GM23248 (cell line): ENCODE results near the gene SCAF1. TPM values are rescaled to one million over a fixed set of nuclear protein-coding genes. Genes with fewer than 3 reads are reported as not detected.

Source experiments
- DNase-seq: peaks from one replicate; pipeline ENCODE4 v3.0.0-alpha.2; 2015
- H2AFZ ChIP-seq: fragments of 200-600 bp; sonication (generic); 2 replicates; pipeline ENCODE4 v1.6.1; 2016; ENCODE audit warnings: antibody characterized with exemption
- H3F3A ChIP-seq: fragments of 200-600 bp; sonication (generic); 2 replicates; pipeline ENCODE4 v1.6.1; 2016; ENCODE audit warnings: mild to moderate bottlenecking, antibody characterized with exemption, mixed run types; ENCODE audit not compliant: insufficient read depth
- H3K27ac ChIP-seq: fragments of 200-600 bp; sonication (generic); 2 replicates; pipeline ENCODE4 v1.5.1; 2016; ENCODE audit warnings: mild to moderate bottlenecking
- H3K27me3 ChIP-seq: fragments of 200-600 bp; sonication (generic); replicated peaks from 2 replicates; pipeline ENCODE4 v1.6.1; 2016; ENCODE audit warnings: mild to moderate bottlenecking; ENCODE audit not compliant: insufficient read depth
- H3K36me3 ChIP-seq: fragments of 200-600 bp; sonication (generic); 2 replicates; pipeline ENCODE4 v1.6.1; 2016; ENCODE audit warnings: low read depth, mild to moderate bottlenecking
- H3K4me1 ChIP-seq: fragments of 200-600 bp; sonication (generic); 2 replicates; pipeline ENCODE4 v1.6.1; 2016; ENCODE audit warnings: mild to moderate bottlenecking; ENCODE audit not compliant: insufficient read depth
- H3K4me2 ChIP-seq: fragments of 200-600 bp; sonication (generic); one replicate; pipeline ENCODE4 v1.6.1; 2016; ENCODE audit warnings: mild to moderate bottlenecking; ENCODE audit not compliant: unreplicated experiment
- H3K4me3 ChIP-seq: fragments of 200-600 bp; sonication (generic); 2 replicates; pipeline ENCODE4 v1.5.1; 2016; ENCODE audit warnings: mild to moderate bottlenecking
- H3K79me2 ChIP-seq: fragments of 200-600 bp; sonication (generic); 2 replicates; pipeline ENCODE4 v1.6.1; 2016; ENCODE audit warnings: mild to moderate bottlenecking; ENCODE audit not compliant: insufficient read depth
- H3K9ac ChIP-seq: fragments of 200-600 bp; sonication (generic); 2 replicates; pipeline ENCODE4 v1.6.1; 2016; ENCODE audit warnings: mild to moderate bottlenecking
- H3K9me2 ChIP-seq: fragments of 200-600 bp; sonication (generic); 2 replicates; pipeline ENCODE4 v1.6.1; 2016; ENCODE audit warnings: mixed run types, mild to moderate bottlenecking, moderate library complexity; ENCODE audit not compliant: insufficient read depth
- H3K9me3 ChIP-seq: fragments of 200-600 bp; sonication (generic); one replicate; pipeline ENCODE4 v1.6.1; 2017; ENCODE audit warnings: low read depth
- H4K20me1 ChIP-seq: fragments of 200-600 bp; sonication (generic); 2 replicates; pipeline ENCODE4 v1.6.0; 2016; ENCODE audit not compliant: insufficient read depth
- EZH2 ChIP-seq: fragments of 200-600 bp; sonication (generic); IDR thresholded peaks from 2 replicates; pipeline ENCODE4 v1.6.1; 2018; ENCODE audit warnings: antibody characterized with exemption, mild to moderate bottlenecking; ENCODE audit not compliant: insufficient read depth, poor library complexity, severe bottlenecking
- EZH2phosphoT487 ChIP-seq: fragments of 200-600 bp; sonication (generic); IDR thresholded peaks from 2 replicates; pipeline ENCODE4 v1.6.1; 2018; ENCODE audit warnings: antibody characterized with exemption, moderate library complexity, mild to moderate bottlenecking, low read depth; ENCODE audit not compliant: insufficient read depth
- WGBS, 2 experiments: methylation state at CpG; one replicate each; pipeline ENCODE4 v1.1.6; 2015 to 2017; ENCODE audit warnings: low lambda C conversion rate in 2 of 2, low coverage in 1 of 2; ENCODE audit errors: missing lambda C conversion rate in 2 of 2; 5-methylcytosine and 5-hydroxymethylcytosine counted together
- in situ Hi-C: fragments of 300-500 bp; cut with MboI; formaldehyde crosslinking; loops from 2 replicates; pipeline ENCODE4 v1.15.0; 2020
- polyA plus RNA-seq: library from polyadenylated mRNA; unstranded; fragments of >200 nt; fragmentation: Nextera tagmentation; extraction: Ambion mirVana; gene quantifications from 2 replicates; pipeline ENCODE4 v1.2.1, GENCODE V29; 2016
- total RNA-seq: library from RNA; depleted of rRNA; stranded (reverse); fragments of >200 nt; shearing (Covaris generic); gene quantifications from 2 replicates; pipeline ENCODE4 v1.2.3, GENCODE V29; 2014

Gene SCAF1
- total and polyA plus RNA-seq, 2 experiments from 2014 or later: 8.5 to 18.6 TPM

- in situ Hi-C loops: no loop called here
- H3K27ac ChIP-seq: no peak overlapping the region
Measured at GRCh38 chr19:49660338-49660961, 18.4 kb downstream of the SCAF1 start.

GRCh38 chr19:49662011-49662410, 20.0 kb downstream of the SCAF1 start:
- Histone ChIP-seq H3K27me3 (no peaks in the 10 kb centered on the region), H2AFZ (no peak overlapping the region), H3K9me2 (no peaks in the 10 kb centered on the region), H3K9me3 (no peaks in the 10 kb centered on the region), H3K4me1 (peaks cover 10% of the 10 kb centered on the region; the same call in 1 of the 2 replicates), H3K9ac (no peak overlapping the region), H3K4me2 (no peak overlapping the region), H4K20me1 (no peaks in the 10 kb centered on the region), H3K79me2 (peaks cover 30% of the 10 kb centered on the region), H3K27ac (no peak overlapping the region), H3K36me3 (peaks cover 5% of the 10 kb centered on the region; the same call in 1 of the 2 replicates), H3K4me3 (no peak overlapping the region), H3F3A (peaks cover 18% of the 10 kb centered on the region)
- in situ Hi-C loops: no loop called here
- no peak for DNase-seq
- WGBS, 2 experiments: 93 to 95% methylated on average over 16 of the region's 16 CpGs
- TF ChIP-seq EZH2phosphoT487 (no peak), EZH2 (no peak)

More at GRCh38 chr19:49660338-49660961, 18.4 kb downstream of the SCAF1 start:
- Histone ChIP-seq H3K27me3 (no peaks in the 10 kb centered on the region), H3K9ac (no peak overlapping the region), H3K79me2 (peaks cover 18% of the 10 kb centered on the region), H3F3A (peaks cover 18% of the 10 kb centered on the region), H3K9me3 (no peaks in the 10 kb centered on the region), H4K20me1 (no peaks in the 10 kb centered on the region), H3K4me3 (no peak overlapping the region), H3K9me2 (no peaks in the 10 kb centered on the region), H3K4me2 (no peak overlapping the region), H3K4me1 (0 out of 2 replicates have a peak, but pooled peaks cover 5% of the 10 kb centered on the region), H2AFZ (no peak overlapping the region), H3K36me3 (peaks cover 5% of the 10 kb centered on the region; the same call in 1 of the 2 replicates)
- TF ChIP-seq EZH2: no peak
- no peak for TF ChIP-seq EZH2phosphoT487
- no peak for DNase-seq
- 90 to 92% methylated on average over 14 to 15 of the region's 15 CpGs for WGBS, 2 experiments

DNA sequence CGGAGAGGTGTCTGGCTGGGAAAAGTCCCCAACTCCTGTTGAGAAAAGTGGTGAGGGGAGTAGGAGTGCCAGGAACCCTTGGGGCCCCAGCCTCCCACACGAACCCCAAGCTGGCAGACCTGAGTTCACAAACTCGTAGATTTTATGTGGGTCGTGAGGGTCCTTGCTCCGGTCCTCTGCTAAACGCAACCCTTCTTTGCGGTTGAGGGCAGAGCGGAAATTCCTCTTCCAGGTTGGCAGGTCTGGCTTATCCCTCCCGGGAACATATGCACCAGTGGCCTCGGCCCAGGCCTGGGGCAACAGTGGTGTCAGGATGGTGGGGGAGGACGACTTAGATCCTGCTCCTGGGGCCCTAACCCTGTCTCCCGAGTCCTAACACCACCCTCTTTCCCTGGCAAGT, 21.2 kb downstream of the SCAF1 start:
- Histone ChIP-seq H3K9me2 (no peaks in the 10 kb centered on the region), H3K9me3 (no peaks in the 10 kb centered on the region), H3K27ac (no peak overlapping the region), H3K4me2 (no peak overlapping the region), H3K4me1 (peaks cover 10% of the 10 kb centered on the region; the same call in 1 of the 2 replicates), H3K79me2 (peaks cover 31% of the 10 kb centered on the region), H3F3A (peaks cover 18% of the 10 kb centered on the region), H2AFZ (no peak overlapping the region), H3K36me3 (peaks cover 5% of the 10 kb centered on the region; the same call in 1 of the 2 replicates), H3K27me3 (no peaks in the 10 kb centered on the region), H3K4me3 (no peak overlapping the region), H4K20me1 (no peaks in the 10 kb centered on the region), H3K9ac (peak overlapping the region; percentile 89; the same call in 1 of the 2 replicates)
- no peak for DNase-seq
- TF ChIP-seq EZH2phosphoT487: no peak
- TF ChIP-seq EZH2: no peak
- in situ Hi-C loops: no loop called here
- 75 to 79% methylated on average over 12 of the region's 12 CpGs for WGBS, 2 experiments

DNA sequence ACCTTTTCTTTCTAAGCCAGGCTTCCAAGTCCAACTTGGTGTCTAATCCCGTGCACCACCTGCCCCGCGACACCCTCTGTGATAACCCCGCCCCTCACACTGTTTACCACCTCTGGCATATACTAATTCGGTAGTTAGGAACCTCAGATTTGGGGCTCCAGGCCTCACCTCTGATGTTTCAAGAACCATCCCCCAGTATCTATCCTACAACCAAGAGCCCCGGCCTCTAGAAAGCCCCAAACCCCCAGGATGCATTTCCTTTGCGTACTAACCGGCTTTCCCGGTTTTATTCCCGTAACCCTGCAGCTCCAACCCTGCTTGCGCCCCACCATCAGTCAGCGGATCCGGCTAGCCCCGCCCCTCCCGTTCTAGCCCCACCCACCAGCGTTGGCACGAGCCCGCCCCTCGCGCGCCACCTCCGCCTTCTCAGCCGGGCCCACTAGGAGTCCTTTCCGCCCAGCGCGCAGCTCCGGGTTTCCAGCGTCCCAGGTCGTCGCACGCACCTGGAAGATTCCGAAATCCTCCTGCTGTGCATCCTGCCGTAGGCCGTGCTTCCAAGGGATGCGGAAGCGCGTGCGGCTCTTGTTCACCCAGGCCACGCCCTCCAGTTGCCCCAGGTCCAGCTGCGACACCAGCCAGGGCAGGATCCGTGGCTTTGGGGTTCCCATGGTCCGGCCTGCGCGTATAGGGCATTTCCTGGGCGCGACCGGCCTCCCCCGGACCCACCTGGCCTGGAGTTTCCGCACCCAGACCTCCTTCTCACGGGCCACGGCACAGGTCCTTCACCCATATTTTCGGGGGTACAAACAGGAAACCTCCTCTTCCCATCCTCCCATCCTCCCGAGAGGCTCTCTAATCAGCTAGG, 22.4 kb downstream of the SCAF1 start:
- peaks cover 5% of the 10 kb centered on the region; the same call in 1 of the 2 replicates for H3K36me3 ChIP-seq
- peak overlapping the region; percentile 92 for H3K4me2 ChIP-seq
- peak overlapping the region; percentile 63 for H3K27ac ChIP-seq
- H3K79me2 ChIP-seq: peaks cover 31% of the 10 kb centered on the region
- H3K9me3 ChIP-seq: no peaks in the 10 kb centered on the region
- H3K27me3 ChIP-seq: no peaks in the 10 kb centered on the region
- in situ Hi-C loops: no loop called here
- H3F3A ChIP-seq: peaks cover 13% of the 10 kb centered on the region; the same call in 1 of the 2 replicates
- H4K20me1 ChIP-seq: no peaks in the 10 kb centered on the region
- H3K4me1 ChIP-seq: peaks cover 10% of the 10 kb centered on the region; the same call in 1 of the 2 replicates
- TF ChIP-seq EZH2: no peak
- peak overlapping the region; percentile 89 for H3K9ac ChIP-seq
- WGBS, 2 experiments: 1% methylated on average over 36 to 53 of the region's 53 CpGs
- peak overlapping the region; percentile 88 for H3K4me3 ChIP-seq
- no peaks in the 10 kb centered on the region for H3K9me2 ChIP-seq
- DNase-seq: peak; percentile 91
- H2AFZ ChIP-seq: peak overlapping the region; percentile 59
